GM13976 (cell line): ENCODE data around the gene BMF.
A peak's percentile ranks its signal among the peaks of the same experiment; 100 is the strongest.

Experiments
- DNase-seq: peaks from one replicate; pipeline ENCODE4 v3.0.0; 2012; ENCODE audit warnings: low spot score
- CTCF ChIP-seq: IDR thresholded peaks from 2 replicates; pipeline ENCODE4 v1.5.1; 2012; ENCODE audit warnings: borderline replicate concordance, mild to moderate bottlenecking; ENCODE audit not compliant: insufficient read depth; ENCODE audit errors: extremely low read depth, missing control alignments, control extremely low read depth
- in situ Hi-C: fragments of 300-500 bp; cut with MboI; formaldehyde crosslinking; loops from one replicate; pipeline ENCODE4 v1.12.0; 2022; ENCODE audit warnings: low sequenced_read_pairs, mixed read lengths, inconsistent platforms; ENCODE audit not compliant: unreplicated experiment

BMF gene

DNA sequence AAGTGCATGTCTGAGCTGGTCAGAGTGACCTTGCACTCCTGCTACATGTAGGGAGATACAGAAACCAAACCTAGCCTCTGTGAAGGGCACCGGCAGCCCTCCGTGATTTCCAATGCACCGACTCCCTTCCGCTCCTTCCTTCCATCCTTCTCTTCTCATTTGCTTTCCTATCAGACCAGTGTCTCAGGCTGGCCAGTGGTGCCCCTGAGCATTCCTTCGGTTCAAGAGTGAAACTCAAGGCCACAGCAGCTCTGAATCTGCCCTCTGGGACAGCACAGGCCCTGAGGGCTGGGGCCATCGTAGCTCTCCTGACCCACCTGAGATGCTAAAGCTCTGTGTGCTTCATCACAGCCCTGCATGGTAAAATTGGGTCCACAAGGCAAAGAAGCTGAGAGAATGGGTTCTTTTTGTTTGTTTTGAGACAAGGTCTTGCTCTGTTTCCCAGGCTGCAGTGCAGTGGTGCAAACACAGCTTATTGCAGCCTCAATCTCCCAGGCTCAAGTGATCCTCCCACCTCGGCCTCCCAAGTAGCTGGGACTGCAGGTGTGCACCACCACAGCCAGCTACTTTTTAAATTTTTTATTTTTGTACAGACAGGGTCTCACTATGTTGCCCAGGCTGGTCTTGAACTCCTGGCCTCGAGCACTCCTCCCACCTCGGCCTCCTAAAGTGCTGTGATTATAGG lies 2.3 kb upstream of the BMF start:
- in situ Hi-C loops, result no loop called here
- no peak for TF ChIP-seq CTCF
- peak; percentile 3 for DNase-seq

GRCh38 chr15:40108061-40108854 lies 421 bp downstream of the BMF start:
- TF ChIP-seq CTCF, result peak; percentile 3
- peak; percentile 42 for DNase-seq
- in situ Hi-C loops, result no loop called here

DNA sequence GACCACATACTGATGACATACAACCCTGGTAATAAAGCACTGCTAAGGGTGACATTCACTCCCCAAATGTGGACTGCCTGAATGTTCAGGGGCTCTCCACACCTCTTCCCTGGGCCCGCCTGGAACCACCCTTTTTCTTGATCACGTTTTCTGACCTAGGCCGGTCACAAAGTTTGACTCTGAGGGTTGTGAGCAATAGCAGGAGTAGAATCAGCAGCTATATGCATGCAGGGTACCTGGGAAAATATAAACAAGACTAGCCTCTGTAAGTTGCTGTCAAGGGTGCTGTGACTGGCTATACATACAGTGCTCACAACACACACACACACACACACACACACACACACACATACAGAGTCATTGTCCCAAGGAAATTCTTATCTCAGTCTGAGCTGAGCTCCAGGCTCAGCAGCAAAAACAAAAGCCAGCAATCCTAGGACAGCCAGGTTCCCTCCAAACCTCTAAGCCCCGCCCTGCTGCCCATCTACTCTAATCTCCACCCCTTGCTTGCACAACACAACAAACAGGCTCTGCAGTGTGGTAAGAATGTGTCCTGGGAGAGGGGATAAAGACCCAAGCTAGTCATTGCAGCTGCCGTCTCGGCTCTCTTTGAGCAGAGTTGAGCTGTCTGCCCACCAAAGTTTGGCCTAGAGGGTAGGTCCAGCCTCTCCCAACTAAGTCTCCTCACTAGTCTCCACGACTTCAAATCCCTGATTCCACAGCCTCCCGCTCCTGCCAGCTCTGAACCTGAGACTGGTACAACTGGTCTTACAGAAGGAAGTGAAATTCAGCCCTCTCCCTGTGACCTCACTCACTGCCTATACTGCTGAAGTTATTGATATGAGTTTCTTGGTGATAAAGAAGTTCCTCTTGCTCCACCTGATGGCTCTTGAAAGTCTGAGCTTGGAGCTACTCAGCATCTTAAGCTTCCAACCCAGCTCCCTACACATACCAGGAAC lies 2.2 kb downstream of the BMF start:
- in situ Hi-C loops, result no loop called here
- peak; percentile 74 for DNase-seq
- no peak for TF ChIP-seq CTCF

DNA sequence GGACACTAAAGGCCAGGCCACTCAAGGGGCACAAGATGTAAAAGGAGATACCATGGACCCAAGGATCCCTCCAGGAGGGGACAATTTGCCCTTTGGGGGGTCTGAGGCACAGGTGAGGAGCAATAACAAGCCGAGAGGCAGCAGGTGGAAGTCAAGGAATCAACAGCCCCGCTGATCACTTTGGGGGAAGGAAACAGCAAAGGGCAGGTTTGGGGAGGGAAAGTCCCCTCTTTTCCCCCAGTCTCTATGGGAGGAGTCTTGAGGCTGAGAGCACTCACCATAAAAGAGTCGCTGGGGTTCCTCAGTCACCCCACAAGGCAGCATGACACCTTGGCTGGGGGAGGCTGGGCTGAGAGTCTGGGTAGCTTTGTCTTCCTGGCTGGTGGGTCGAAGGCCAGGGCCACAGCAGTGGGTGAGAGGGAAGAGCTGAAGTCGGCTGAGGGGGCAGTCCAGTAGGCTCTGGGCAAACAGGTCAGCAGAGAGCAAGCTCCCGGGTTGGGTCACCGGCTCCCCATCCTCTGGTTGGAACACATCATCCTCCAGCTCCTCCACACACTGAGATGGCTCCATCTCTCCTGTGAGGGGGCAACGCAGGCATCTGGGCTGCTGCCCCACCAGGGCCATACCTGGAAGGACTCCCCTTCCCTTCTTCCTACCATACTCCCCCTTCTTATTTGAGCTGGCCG lies 3.0 kb downstream of the BMF start:
- in situ Hi-C loops, result no loop called here
- DNase-seq, result peak; percentile 72
- no peak for TF ChIP-seq CTCF

GRCh38 chr15:40104865-40105516 lies 3.7 kb downstream of the BMF start:
- peak; percentile 92 for TF ChIP-seq CTCF
- in situ Hi-C loops, result no loop called here
- peak; percentile 77 for DNase-seq

- in situ Hi-C loops, result no loop called here
- DNase-seq, result no peak
- no peak for TF ChIP-seq CTCF
Observed at GRCh38 chr15:40104296-40104864, 4.3 kb downstream of the BMF start.
